Sigmoid colon (tissue), 4 donors: ENCODE results near the gene UBXN1.

Source experiments
- CTCF ChIP-seq, 4 experiments: fragments of 450-650 bp in 3 of 4; fragments of 200-600 bp in 1 of 4; IDR thresholded peaks; one replicate each; pipeline ENCODE4 v1.5.1; 2016 to 2019; ENCODE audit warnings: antibody characterized with exemption in 4 of 4, mild to moderate bottlenecking in 3 of 4, moderate library complexity in 2 of 4
- EP300 ChIP-seq, 4 donors: sonication (generic); formaldehyde crosslinking; IDR thresholded peaks; one replicate each; pipeline ENCODE4 v1.6.1; 2017; ENCODE audit warnings: antibody characterized with exemption in 4 of 4
- POLR2A ChIP-seq, 2 donors: fragments of 450-650 bp; IDR thresholded peaks; one replicate each; pipeline ENCODE4 v1.6.1; 2016; ENCODE audit warnings: antibody characterized with exemption in 2 of 2, mild to moderate bottlenecking in 2 of 2, moderate library complexity in 2 of 2
- POLR2AphosphoS5 ChIP-seq, 4 donors: sonication (generic); formaldehyde crosslinking; IDR thresholded peaks; one replicate each; pipeline ENCODE4 v1.6.1; 2017; ENCODE audit warnings: antibody characterized with exemption in 4 of 4

- TF ChIP-seq CTCF (IDR thresholded peaks at IDR 0.05) (no peak), POLR2AphosphoS5 (IDR thresholded peaks at IDR 0.05) (no peak), EP300 (IDR thresholded peaks at IDR 0.05) (no peak), POLR2A (IDR thresholded peaks at IDR 0.05) (no peak)
These were observed 14.3 kb downstream of the UBXN1 start for GRCh38 chr11:62664405-62665074.
